Tibial nerve (tissue), 4 donors: ENCODE measurements around the gene DVL2. TPM values are rescaled to one million over a fixed set of nuclear protein-coding genes. Genes with fewer than 3 reads are reported as not detected.

ENCODE experiments used
- DNase-seq, 2 donors: peaks; one replicate each; pipeline ENCODE4 v3.0.0-alpha.2; 2019; ENCODE audit warnings: low spot score in 2 of 2
- H3K27ac ChIP-seq, 4 donors: fragments of 200-600 bp; sonication (generic) in 3 of 4; one replicate each; pipeline ENCODE4 v1.5.1; 2017 to 2019; ENCODE audit warnings: mild to moderate bottlenecking in 1 of 4
- H3K27me3 ChIP-seq, 2 donors: fragments of 200-600 bp; sonication (generic) in 1 of 2; one replicate each; pipeline versions ENCODE4 v1.5.1 to v1.6.0; 2017 to 2019
- H3K36me3 ChIP-seq, 3 donors: fragments of 200-600 bp; sonication (generic); one replicate each; pipeline ENCODE4 v1.5.1; 2018 to 2019
- H3K4me1 ChIP-seq, 4 donors: fragments of 200-600 bp; sonication (generic) in 3 of 4; one replicate each; pipeline ENCODE4 v1.5.1; 2017 to 2019
- H3K4me3 ChIP-seq, 4 donors: fragments of 200-600 bp; sonication (generic) in 3 of 4; one replicate each; pipeline ENCODE4 v1.5.1; 2017 to 2019; ENCODE audit warnings: mild to moderate bottlenecking in 1 of 4, moderate library complexity in 1 of 4
- H3K9me3 ChIP-seq, 4 donors: fragments of 200-600 bp; sonication (generic) in 3 of 4; one replicate each; pipeline ENCODE4 v1.5.1; 2017 to 2019
- EP300 ChIP-seq, 2 donors: sonication (generic); formaldehyde crosslinking; IDR thresholded peaks; one replicate each; pipeline ENCODE4 v1.6.1; 2017; ENCODE audit warnings: antibody characterized with exemption in 2 of 2, mild to moderate bottlenecking in 1 of 2
- POLR2A ChIP-seq, 2 donors: fragments of 450-650 bp; IDR thresholded peaks; one replicate each; pipeline ENCODE4 v1.6.1; 2017; ENCODE audit warnings: antibody characterized with exemption in 2 of 2, mild to moderate bottlenecking in 2 of 2, moderate library complexity in 2 of 2
- WGBS, 2 donors: methylation state at CpG; one replicate each; pipeline ENCODE4 v1.1.5; 2018; 5-methylcytosine and 5-hydroxymethylcytosine counted together
- total RNA-seq, 4 donors: library from RNA; depleted of rRNA; stranded (reverse); fragments of >200 nt; gene quantifications; one replicate each; pipeline ENCODE4 v1.1.0, GENCODE V29; 2016
- TF ChIP-seq, protein P1 (sequence below), 5 experiments: fragments of 200-600 bp in 3 of 5; fragments of 450-650 bp in 2 of 5; sonication (generic) in 3 of 5; IDR thresholded peaks; one replicate each; pipeline ENCODE4 v1.5.1; 2016 to 2019; ENCODE audit warnings: antibody characterized with exemption in 5 of 5, mild to moderate bottlenecking in 3 of 5, moderate library complexity in 2 of 5

The DVL2 gene
- total RNA-seq, 4 donors from 2014 or later: 41.4 to 51.2 (median 46.7) TPM

GRCh38 chr17:7242717-7243452 is 8.6 kb upstream of the DVL2 start:
- peak overlapping the region; percentile 64 to 96 (median 76) for H3K4me3 ChIP-seq
- no peaks in the 10 kb centered on the region for H3K27me3 ChIP-seq
- DNase-seq: peak; percentile 96 to 98
- TF ChIP-seq, protein P1, sequence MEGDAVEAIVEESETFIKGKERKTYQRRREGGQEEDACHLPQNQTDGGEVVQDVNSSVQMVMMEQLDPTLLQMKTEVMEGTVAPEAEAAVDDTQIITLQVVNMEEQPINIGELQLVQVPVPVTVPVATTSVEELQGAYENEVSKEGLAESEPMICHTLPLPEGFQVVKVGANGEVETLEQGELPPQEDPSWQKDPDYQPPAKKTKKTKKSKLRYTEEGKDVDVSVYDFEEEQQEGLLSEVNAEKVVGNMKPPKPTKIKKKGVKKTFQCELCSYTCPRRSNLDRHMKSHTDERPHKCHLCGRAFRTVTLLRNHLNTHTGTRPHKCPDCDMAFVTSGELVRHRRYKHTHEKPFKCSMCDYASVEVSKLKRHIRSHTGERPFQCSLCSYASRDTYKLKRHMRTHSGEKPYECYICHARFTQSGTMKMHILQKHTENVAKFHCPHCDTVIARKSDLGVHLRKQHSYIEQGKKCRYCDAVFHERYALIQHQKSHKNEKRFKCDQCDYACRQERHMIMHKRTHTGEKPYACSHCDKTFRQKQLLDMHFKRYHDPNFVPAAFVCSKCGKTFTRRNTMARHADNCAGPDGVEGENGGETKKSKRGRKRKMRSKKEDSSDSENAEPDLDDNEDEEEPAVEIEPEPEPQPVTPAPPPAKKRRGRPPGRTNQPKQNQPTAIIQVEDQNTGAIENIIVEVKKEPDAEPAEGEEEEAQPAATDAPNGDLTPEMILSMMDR (IDR thresholded peaks at IDR 0.05): peak in 1 of 5 experiments; percentile 37
- TF ChIP-seq EP300 (IDR thresholded peaks at IDR 0.05) (peak; percentile 98 to 99), POLR2A (IDR thresholded peaks at IDR 0.05) (peak; percentile 20 to 68)
- peaks cover 3 to 43% (median 21%) of the 10 kb centered on the region in 4 donors for H3K4me1 ChIP-seq
- WGBS, 2 donors: 1% methylated on average over 46 to 49 of the region's 49 CpGs
- peak overlapping the region; percentile 96 to 99 (median 98) for H3K27ac ChIP-seq
- H3K36me3 ChIP-seq: peaks cover 3 to 47% (median 17%) of the 10 kb centered on the region in 3 donors
- no peaks in the 10 kb centered on the region for H3K9me3 ChIP-seq

DNA sequence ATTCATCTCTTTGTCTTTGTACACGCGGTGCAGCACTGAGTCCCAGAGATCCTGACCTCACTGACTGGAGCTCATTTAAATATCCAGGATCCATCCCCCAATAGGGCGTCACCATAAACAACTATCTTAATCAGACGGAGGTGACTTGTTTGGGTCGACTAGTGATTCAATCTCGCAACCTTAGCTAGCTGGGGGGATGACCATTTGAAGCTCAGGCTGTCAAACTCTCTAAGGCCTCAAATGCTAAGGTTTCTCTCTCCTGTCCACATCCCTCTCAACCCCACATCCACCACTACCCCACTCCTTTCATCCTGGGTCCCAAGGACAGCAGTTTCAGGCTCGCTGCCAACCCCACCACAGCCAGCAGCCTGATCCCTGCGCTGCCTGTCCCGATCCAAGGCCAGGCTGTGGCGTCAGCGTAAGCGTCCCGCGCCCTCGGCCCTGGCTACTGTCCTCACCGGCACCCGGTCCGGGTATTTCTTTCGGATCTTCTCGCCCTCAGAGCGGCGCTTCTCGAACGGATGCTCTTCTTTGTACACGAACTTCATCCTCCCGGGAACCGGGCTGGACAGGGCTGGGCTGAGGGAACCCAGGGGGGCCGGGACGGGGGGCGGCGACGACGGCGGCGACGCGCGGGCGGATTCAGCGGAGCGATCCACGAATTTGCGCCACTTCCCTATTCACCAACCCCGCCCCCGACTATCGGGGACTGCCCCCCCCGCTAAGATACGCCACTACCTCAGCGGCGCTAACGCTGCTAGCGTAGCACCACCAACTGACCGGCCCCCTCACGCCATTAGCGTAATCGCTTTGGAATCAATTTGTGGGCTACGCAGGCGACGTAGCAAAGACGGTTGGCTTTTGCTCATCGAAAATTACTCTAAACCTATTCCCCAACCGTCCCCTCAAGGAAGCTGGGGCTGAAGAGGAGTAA is 7.7 kb upstream of the DVL2 start, which contains the start of gene GABARAP:
GABARAP (minus strand) TSS at position 667 of the 934 bp plus-strand sequence; CDS start at position 548, 119 bp downstream.
- Histone ChIP-seq H3K9me3 (no peaks in the 10 kb centered on the region), H3K36me3 (peaks cover 3 to 46% (median 17%) of the 10 kb centered on the region in 3 donors), H3K27ac (peak within 1 kb of the TSS; percentile 96 to 99 (median 98)), H3K4me3 (peak within 1 kb of the TSS; percentile 64 to 96 (median 76)), H3K4me1 (peaks cover 3 to 42% (median 27%) of the 10 kb centered on the region in 4 donors), H3K27me3 (no peaks in the 10 kb centered on the region)
- TF ChIP-seq EP300 (IDR thresholded peaks at IDR 0.05) (peak; percentile 45 to 91), POLR2A (IDR thresholded peaks at IDR 0.05) (peak; percentile 76 to 83)
- TF ChIP-seq, protein P1 (IDR thresholded peaks at IDR 0.05): no peak
- peak; percentile 94 to 99 for DNase-seq
- 0% methylated on average over 51 to 59 of the region's 62 CpGs for WGBS, 2 donors

DNA sequence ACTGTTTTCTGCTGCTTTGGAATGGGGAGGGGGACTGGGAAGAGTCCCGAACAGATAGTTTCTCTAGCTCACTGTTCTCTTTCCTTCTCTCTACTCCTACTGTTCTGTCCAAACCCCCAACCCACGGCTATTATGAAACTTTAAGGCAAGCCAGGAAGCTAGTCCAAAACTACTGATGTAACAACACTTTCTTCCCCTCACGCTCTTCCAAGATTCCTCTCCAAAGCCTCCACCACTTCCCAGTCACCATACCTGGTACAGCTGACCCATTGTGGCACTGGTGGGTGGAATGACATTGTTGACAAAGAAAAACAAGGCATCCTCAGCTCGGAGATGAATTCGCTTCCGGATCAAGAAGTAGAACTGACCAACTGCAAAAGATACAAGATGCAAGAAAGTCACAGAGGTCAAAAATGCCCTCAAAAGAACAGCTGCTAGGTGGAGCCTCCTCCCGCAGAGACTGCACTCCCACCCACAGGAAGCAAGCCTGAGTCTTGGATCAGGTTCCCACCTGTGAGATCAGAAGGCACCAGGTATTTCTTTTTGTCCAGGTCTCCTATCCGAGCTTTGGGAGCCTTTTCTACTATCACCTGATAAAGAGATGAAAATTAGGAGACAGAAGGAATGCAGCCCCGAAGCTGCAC is 6.9 kb upstream of the DVL2 start:
- Histone ChIP-seq H3K36me3 (peaks cover 3 to 44% (median 17%) of the 10 kb centered on the region in 3 donors), H3K27me3 (no peaks in the 10 kb centered on the region), H3K27ac (peak overlapping the region; percentile 96 to 99 (median 98)), H3K4me3 (peak overlapping the region; percentile 64 to 96 (median 76)), H3K4me1 (peaks cover 3 to 47% (median 28%) of the 10 kb centered on the region in 4 donors), H3K9me3 (no peaks in the 10 kb centered on the region)
- WGBS, 2 donors: 30 to 37% methylated on average over 9 of the region's 9 CpGs
- TF ChIP-seq POLR2A (IDR thresholded peaks at IDR 0.05): no peak
- TF ChIP-seq, protein P1 (IDR thresholded peaks at IDR 0.05): no peak
- TF ChIP-seq EP300 (IDR thresholded peaks at IDR 0.05): no peak
- DNase-seq: no peak

GRCh38 chr17:7240375-7240774 is 6.1 kb upstream of the DVL2 start:
- no peak for DNase-seq
- Histone ChIP-seq H3K4me3 (peak overlapping the region in 1 of 4 donors; percentile 64), H3K9me3 (no peaks in the 10 kb centered on the region), H3K36me3 (peaks cover 3 to 44% (median 9%) of the 10 kb centered on the region in 3 donors), H3K27me3 (no peaks in the 10 kb centered on the region), H3K27ac (peak overlapping the region; percentile 96 to 99 (median 98)), H3K4me1 (peaks cover 3 to 55% (median 28%) of the 10 kb centered on the region in 4 donors)
- TF ChIP-seq POLR2A (IDR thresholded peaks at IDR 0.05): no peak
- TF ChIP-seq EP300 (IDR thresholded peaks at IDR 0.05): no peak
- TF ChIP-seq, protein P1 (IDR thresholded peaks at IDR 0.05): no peak
- 62 to 63% methylated on average over 4 of the region's 4 CpGs for WGBS, 2 donors
